Measurements from ENCODE around the gene ALKBH3.

The ALKBH3 gene

DNA sequence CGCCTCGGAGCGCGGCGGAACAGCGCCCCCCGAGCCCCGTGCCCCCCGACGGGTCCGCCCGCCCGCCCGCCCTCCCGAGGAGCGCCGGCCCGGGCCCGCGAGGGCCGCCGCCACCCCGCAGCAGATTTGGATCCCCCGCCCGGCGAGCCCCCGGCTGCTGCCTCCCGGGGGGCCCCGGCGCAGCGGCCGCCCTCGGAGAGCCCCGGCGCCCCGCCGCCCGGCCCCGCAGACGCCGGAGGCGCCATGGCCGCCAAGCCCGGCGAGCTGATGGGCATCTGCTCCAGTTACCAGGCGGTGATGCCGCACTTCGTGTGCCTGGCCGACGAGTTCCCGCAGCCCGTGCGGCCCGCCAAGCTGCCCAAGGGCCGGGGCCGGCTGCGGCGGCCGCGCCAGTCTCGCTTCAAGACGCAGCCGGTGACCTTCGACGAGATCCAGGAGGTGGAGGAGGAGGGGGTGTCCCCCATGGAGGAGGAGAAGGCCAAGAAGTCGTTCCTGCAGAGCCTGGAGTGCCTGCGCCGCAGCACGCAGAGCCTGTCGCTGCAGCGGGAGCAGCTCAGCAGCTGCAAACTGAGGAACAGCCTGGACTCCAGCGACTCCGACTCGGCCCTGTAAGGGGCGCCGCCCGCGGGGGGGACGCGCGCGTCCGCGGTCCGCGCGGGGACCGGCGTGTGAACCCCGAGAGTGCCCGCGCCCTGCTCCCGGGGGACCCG, 62.2 kb downstream of the ALKBH3 start:
- DNase-seq: no peak

DNA sequence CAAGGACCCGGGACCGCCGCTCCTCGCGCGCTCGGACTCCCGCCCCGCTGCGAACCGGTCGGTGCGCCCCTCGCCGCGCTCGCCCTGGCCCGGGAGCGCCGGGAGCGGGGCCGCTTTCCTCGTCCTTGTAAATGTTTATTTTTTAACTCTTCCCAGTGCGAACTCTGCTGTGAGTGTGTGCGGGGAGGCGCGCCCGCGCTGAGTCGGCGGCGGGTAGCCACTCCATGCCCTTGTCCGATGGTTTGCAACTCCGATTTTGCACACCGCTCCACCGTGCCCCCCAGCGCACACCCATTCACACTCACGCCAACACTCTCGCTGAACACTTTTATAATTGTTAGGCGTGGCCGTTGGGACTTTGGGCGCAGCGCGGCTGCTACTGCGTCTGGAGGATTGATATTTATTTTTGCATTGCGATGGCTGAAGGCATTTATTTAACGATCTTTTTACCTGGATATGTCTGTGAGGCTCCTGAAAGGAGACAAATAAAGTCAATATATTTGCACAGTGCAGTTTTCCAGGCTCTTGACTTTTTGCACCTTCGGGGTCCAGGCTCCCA, 62.8 kb downstream of the ALKBH3 start:
- DNase-seq: no peak

GRCh38 chr11:43943931-43944751, 63.5 kb downstream of the ALKBH3 start:
- DNase-seq: no peak

- DNase-seq: peak; percentile 58
These were observed 64.2 kb downstream of the ALKBH3 start for GRCh38 chr11:43944761-43945311.

DNA sequence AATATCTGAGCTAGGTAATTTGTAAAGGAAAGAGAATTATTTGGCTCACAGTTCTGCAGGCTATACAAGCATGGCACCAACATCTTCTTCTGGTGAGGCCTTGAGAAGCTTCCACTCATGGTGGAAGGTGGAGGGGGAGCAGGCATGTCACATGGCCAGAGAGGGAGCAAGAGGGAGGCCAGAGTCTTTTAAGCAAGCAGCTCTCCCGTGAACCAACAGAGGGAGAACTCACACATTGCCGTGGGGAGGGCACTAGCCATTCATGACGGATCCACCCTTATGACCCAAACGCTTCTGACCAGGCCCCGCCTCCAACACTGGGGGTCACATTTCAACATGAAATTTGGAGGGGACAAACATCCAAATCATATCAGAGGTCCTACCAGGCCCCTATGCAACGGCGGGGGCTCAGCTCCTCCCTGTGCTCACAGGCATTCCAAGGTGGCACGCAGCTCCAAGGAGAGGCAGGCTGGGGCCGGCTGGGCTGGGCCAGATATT, 66.4 kb downstream of the ALKBH3 start:
- DNase-seq: no peak

GRCh38 chr11:43947815-43948214, 67.2 kb downstream of the ALKBH3 start:
- DNase-seq: no peak

DNA sequence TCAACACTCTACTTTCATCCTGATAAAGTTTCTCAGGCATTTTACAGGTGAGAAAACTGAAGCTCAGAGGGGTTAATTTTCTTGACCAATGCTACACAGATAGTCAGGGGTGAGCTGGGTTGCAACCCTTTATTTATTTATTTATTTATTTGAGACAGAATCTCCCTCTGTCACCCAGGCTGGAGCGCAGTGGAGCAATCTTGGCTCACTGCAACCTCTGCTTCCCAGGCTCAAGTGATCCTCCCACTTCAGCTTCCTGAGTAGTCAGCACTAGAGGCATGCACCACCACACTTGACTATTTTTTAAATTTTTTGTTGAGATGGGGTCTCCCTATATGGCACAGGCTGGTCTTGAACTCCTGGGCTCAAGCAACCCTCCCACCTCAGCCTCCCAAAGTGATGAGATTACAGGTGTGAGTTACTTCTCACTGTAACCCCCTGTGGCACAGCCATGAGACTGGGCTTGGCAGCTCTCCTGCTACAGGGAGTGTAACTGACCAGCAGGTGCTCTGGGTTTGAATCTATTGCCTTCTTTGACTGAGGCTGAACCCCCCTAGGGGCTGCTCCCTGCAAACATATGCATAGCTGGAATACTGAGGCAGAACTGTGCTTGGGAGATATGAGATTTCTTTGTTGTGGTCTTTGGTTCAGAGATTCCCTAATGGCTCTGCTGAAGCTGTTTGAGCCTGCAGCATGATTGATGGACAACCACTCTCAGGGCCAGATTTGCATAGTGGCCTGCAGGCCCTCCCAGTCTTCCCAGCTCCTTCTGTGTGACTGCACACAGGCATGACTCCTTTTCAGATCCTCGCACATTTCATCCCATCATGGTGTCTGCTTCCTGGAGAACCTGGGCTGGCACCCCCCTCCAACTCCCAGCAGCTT, 68.0 kb downstream of the ALKBH3 start:
- no peak for DNase-seq

GRCh38 chr11:43950311-43950855, 69.8 kb downstream of the ALKBH3 start:
- DNase-seq: no peak

GRCh38 chr11:43951231-43951630, 70.6 kb downstream of the ALKBH3 start:
- no peak for DNase-seq

GRCh38 chr11:43952020-43952400, 71.4 kb downstream of the ALKBH3 start:
- no peak for DNase-seq

- no peak for DNase-seq
These were observed 72.0 kb downstream of the ALKBH3 start for GRCh38 chr11:43952401-43953342.

GRCh38 chr11:43953521-43953920, 72.9 kb downstream of the ALKBH3 start:
- DNase-seq: no peak

DNA sequence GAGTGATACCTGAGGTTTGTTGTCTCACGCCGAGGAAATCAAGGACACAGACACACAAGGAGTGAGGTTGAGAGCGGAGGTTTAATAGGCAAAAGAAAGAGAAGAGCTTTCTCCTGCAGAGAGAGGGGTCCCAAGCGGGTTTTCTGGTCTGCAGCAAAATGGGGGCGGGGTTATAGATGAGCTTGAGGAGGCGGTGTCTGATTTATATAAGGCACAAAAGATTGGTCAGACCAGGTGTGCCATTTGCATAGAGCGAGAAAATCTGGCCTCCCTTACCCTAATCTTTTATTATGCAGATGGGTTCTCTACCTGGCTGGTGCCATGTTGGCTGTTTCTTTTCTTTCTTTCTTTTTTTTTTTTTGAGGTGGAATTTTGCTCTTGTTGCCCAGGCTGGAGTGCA, 73.6 kb downstream of the ALKBH3 start:
- DNase-seq: no peak

GRCh38 chr11:43955381-43956118, 74.9 kb downstream of the ALKBH3 start:
- no peak for DNase-seq

DNA sequence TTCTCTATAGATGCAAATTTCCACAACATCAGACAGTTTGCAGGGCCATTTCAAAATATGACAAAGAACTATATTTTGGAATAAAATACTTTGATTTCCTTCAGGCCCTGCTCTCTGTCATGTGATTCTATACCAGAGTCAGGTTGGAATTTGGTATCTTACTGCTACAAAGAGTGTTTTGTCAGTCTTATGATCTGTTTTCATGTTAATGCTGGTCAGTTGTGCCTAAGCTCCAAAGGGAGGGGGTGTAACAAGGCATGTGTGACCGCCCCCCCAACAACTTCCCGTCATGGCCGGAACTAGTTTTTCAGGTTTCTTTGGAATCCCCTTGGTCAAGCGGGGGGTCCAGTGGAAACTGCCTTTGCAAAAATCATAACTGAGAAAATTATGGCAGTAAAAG, 76.9 kb downstream of the ALKBH3 start:
- DNase-seq: no peak

DNA sequence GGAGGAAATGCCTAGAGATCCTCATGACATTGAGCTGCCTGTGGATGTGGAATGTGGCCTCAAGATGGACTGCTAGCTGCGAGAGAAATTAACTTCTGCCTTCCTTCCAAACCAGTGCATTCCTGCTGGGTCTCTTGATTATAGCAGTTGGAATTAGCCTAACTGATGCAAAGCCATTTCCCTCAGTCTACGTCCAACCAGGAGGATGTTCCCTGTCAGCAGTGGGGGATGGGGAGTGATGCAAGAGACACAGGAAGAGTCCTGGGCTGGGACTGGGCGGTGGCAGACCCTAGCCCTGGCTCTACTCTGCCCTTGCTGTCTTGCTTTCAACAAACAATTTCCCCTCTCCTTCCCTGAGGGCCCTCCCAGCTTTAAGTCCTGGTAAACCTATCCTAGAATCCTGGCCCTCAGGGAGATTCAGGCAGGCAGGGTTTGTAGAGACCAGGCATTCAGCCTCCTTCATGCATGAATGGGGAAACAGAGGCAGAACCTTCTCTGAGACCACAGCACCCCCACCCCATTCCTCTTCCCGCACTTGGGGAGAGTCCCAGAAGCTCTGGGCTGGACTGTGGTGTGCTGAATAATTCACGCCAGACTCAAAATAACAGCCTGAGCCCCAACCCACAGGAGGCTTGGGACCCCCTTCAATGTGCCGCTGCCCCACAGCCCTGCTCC, 78.8 kb downstream of the ALKBH3 start:
- no peak for DNase-seq

GRCh38 chr11:43962383-43963278, 82.0 kb downstream of the ALKBH3 start:
- no peak for DNase-seq

- DNase-seq: no peak
These were observed 82.6 kb downstream of the ALKBH3 start for GRCh38 chr11:43963279-43963620.

DNA sequence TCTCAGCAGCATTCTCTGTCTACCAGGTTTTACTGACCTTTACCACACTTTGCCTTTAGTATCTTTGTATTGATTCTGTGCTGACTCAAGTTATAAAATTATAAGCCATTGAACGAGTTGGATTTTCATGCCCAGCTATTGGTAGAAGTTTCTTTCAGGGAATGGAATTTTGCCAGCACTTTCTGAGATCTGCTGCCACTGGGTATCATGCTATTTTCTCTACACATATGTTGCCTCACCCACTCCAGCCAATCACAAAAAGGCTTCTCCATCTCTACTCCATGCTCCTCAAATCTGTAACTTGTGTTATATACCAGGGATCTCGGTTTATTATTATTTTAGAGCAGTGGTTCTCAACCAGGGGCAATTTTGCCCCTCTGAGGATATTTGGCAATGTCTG, 87.0 kb downstream of the ALKBH3 start:
- no peak for DNase-seq
